GM12873 (cell line): Measurements from ENCODE around the gene PPP1CB.

ENCODE experiments used
- CTCF ChIP-seq: IDR thresholded peaks from 2 replicates; pipeline ENCODE4 v1.5.1; 2012; ENCODE audit warnings: low read depth, mild to moderate bottlenecking, moderate library complexity, low read length, control low read depth; ENCODE audit not compliant: insufficient read depth; ENCODE audit errors: missing control alignments

Gene PPP1CB

GRCh38 chr2:28710545-28710944 is 41.1 kb upstream of the PPP1CB start:
- TF ChIP-seq CTCF = no peak

GRCh38 chr2:28713577-28714298 is 37.9 kb upstream of the PPP1CB start:
- TF ChIP-seq CTCF = no peak

- TF ChIP-seq CTCF = no peak
Measured at GRCh38 chr2:28716265-28716865, 35.3 kb upstream of the PPP1CB start.

- TF ChIP-seq CTCF = no peak
Measured at GRCh38 chr2:28717339-28717758, 34.3 kb upstream of the PPP1CB start.

- no peak for TF ChIP-seq CTCF
Measured at GRCh38 chr2:28720345-28720744, 31.3 kb upstream of the PPP1CB start.

- TF ChIP-seq CTCF = no peak
Measured at GRCh38 chr2:28721601-28722191, 29.9 kb upstream of the PPP1CB start.

- no peak for TF ChIP-seq CTCF
Measured at GRCh38 chr2:28725021-28725711, 26.5 kb upstream of the PPP1CB start.
